ENCODE data around the gene OTX1. TPM values are rescaled to one million over a fixed set of nuclear protein-coding genes. Genes with fewer than 3 reads are reported as not detected.
"Not testable (repeated sequence)": the region's sequence is repeated elsewhere in the genome, so short reads cannot be mapped to it uniquely, and the experiment has no call there.

OTX1 gene
- total RNA-seq, 1 donor from 2014 or later = 12.4 TPM

DNA sequence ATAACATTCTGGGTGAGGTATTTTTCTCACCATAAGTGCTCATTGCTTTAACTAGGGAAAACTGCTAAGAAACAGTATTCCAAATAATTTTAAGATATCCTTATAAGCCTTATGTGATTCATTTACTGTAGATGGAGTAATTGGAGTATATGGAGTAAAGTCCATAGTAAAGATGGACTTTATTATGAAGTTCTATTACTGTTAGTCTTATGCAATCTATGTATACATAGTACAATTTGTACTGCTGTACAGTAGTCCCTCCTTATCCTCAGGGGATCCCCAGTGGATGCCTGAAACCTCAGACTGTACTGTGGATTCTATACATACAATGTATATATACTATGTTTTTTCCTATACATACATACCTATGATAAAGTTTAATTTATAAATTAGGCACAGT lies 41.1 kb upstream of the OTX1 start:
- Mint-ChIP-seq H3K36me3 (ENCODE audit: low read depth) (no peaks in the 10 kb centered on the region), H3K4me3 (no peak overlapping the region), H3K27ac (ENCODE audit: unreplicated experiment) (no peak overlapping the region), H3K9me3 (no peaks in the 10 kb centered on the region), H3K4me1 (peaks cover 30% of the 10 kb centered on the region), H3K27me3 (ENCODE audit: low read depth) (no peaks in the 10 kb centered on the region)
- no peak for DNase-seq (ENCODE audit: low read depth, low spot score)
- TF ChIP-seq, protein P1, sequence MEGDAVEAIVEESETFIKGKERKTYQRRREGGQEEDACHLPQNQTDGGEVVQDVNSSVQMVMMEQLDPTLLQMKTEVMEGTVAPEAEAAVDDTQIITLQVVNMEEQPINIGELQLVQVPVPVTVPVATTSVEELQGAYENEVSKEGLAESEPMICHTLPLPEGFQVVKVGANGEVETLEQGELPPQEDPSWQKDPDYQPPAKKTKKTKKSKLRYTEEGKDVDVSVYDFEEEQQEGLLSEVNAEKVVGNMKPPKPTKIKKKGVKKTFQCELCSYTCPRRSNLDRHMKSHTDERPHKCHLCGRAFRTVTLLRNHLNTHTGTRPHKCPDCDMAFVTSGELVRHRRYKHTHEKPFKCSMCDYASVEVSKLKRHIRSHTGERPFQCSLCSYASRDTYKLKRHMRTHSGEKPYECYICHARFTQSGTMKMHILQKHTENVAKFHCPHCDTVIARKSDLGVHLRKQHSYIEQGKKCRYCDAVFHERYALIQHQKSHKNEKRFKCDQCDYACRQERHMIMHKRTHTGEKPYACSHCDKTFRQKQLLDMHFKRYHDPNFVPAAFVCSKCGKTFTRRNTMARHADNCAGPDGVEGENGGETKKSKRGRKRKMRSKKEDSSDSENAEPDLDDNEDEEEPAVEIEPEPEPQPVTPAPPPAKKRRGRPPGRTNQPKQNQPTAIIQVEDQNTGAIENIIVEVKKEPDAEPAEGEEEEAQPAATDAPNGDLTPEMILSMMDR (conservative IDR thresholded peaks at IDR 0.05) = no peak

DNA sequence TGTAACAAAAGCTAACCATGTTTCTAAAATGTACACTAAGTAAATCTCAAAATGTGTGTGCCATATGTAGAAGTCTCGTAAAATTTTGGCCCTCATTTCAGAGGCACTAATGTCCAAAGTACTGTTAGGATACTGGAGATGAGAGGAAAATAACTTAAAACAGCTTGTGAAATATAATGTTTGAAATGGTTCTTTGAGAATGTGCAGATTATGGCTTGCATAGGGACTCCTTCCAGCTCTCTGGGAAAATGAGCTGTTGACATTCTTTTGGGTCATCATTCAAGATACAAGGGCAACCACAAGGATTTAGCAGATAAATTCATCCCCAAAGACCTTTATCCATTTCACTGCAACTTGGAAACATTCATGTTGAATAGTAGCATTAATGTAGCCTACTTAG lies 38.1 kb upstream of the OTX1 start:
- no peaks in the 10 kb centered on the region for H3K27me3 Mint-ChIP-seq (ENCODE audit: low read depth)
- peak overlapping the region; percentile 66 for H3K27ac Mint-ChIP-seq (ENCODE audit: unreplicated experiment)
- TF ChIP-seq, protein P1 (conservative IDR thresholded peaks at IDR 0.05) = no peak
- no peaks in the 10 kb centered on the region for H3K36me3 Mint-ChIP-seq (ENCODE audit: low read depth)
- H3K4me1 Mint-ChIP-seq = peaks cover 23% of the 10 kb centered on the region
- no peak overlapping the region for H3K4me3 Mint-ChIP-seq
- no peak for DNase-seq (ENCODE audit: low read depth, low spot score)
- no peaks in the 10 kb centered on the region for H3K9me3 Mint-ChIP-seq

DNA sequence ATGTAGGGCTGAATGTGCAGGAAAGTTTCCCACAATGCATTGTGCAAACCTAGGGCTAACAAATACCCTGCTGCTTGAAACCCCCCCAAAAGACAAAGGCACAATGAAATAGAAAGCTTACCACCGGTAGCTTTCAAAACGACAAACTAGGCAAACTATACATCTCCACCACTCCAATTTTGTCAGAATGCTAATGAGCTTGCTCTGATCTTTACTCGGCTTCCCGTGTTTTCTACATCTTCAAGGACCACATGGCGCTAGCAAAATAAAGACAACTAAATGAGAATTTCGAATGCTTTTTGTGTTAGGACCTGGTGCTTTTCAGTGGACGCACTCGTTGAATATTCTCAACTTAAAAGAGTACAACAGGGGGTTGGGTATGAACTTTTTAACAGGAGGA lies 37.2 kb upstream of the OTX1 start:
- no peaks in the 10 kb centered on the region for H3K36me3 Mint-ChIP-seq (ENCODE audit: low read depth)
- peak overlapping the region; percentile 32 for H3K27ac Mint-ChIP-seq (ENCODE audit: unreplicated experiment)
- TF ChIP-seq, protein P1 (conservative IDR thresholded peaks at IDR 0.05) = no peak
- H3K4me3 Mint-ChIP-seq = peak overlapping the region; percentile 32
- peaks cover 18% of the 10 kb centered on the region for H3K4me1 Mint-ChIP-seq
- no peak for DNase-seq (ENCODE audit: low read depth, low spot score)
- no peaks in the 10 kb centered on the region for H3K27me3 Mint-ChIP-seq (ENCODE audit: low read depth)
- no peaks in the 10 kb centered on the region for H3K9me3 Mint-ChIP-seq

DNA sequence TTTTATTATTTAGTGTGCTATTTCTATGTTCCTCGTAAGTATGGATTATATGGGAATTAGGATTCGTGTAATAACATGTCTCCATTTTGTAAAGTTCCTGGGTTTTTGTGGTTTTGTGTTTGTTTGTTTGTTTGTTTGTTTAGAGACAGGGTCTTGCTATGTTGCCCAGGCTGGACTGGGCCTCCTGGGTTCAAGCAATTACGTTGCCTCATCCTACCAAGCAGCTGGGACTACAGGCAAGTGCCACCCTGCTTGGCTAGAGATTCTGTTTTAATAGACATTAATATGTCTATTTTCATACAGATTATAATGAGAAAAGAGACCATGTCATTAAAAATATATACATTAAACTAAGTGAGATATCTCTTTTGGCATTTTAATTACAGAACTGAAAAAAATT lies 35.2 kb upstream of the OTX1 start:
- TF ChIP-seq, protein P1 (conservative IDR thresholded peaks at IDR 0.05) = no peak
- Mint-ChIP-seq H3K4me1 (peaks cover 14% of the 10 kb centered on the region), H3K27ac (ENCODE audit: unreplicated experiment) (no peak overlapping the region), H3K9me3 (no peaks in the 10 kb centered on the region), H3K27me3 (ENCODE audit: low read depth) (no peaks in the 10 kb centered on the region), H3K4me3 (no peak overlapping the region), H3K36me3 (ENCODE audit: low read depth) (no peaks in the 10 kb centered on the region)
- DNase-seq (ENCODE audit: low read depth, low spot score) = no peak

DNA sequence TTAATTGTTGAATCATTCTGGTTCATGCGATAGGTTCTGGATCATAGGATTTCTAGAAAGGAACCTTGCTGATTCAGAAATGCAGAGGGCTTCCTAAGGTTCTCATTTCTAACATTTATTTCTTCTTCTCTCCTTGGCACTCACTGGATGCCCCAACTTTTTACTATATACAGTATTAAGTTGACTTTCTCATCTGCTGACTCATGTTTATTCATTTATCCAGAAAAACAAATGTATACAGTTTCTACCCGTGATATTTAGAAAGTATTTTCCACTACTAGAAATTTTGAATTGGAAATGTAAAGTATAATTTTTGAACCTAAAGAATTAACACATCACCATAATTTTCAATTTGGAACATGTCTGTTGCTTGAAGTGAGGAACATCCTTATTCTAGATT lies 32.2 kb upstream of the OTX1 start:
- TF ChIP-seq, protein P1 (conservative IDR thresholded peaks at IDR 0.05) = no peak
- no peak for DNase-seq (ENCODE audit: low read depth, low spot score)
- Mint-ChIP-seq H3K4me3 (no peak overlapping the region), H3K36me3 (ENCODE audit: low read depth) (peaks cover under 1% of the 10 kb centered on the region), H3K4me1 (peaks cover 5% of the 10 kb centered on the region), H3K27ac (ENCODE audit: unreplicated experiment) (no peak overlapping the region), H3K9me3 (no peaks in the 10 kb centered on the region), H3K27me3 (ENCODE audit: low read depth) (no peaks in the 10 kb centered on the region)

DNA sequence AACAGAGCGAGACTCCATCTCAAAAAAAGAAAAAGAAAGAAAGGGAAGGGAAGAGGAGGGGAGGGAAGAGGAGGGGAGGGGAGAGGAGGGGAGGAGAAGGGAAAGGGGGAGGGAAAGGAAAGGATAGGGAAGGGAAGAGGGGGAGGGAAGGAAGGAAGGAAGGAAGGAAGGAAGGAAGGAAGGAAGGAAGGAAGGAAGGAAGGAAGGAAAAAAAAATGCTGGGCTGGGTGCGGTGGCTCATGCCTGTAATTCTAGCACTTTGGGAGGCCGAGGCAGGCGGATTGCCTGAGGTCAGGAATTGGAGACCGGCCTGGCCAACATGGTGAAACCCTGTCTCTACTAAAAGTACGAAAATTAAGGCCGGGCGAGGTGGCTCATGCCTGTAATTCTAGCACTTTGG lies 30.9 kb upstream of the OTX1 start:
- DNase-seq (ENCODE audit: low read depth, low spot score); H3K27me3 Mint-ChIP-seq (ENCODE audit: low read depth); H3K36me3 Mint-ChIP-seq (ENCODE audit: low read depth); H3K27ac Mint-ChIP-seq (ENCODE audit: unreplicated experiment); H3K4me1 Mint-ChIP-seq; H3K4me3 Mint-ChIP-seq; H3K9me3 Mint-ChIP-seq: not testable (repeated sequence)
